HUES64 (cell line): Measurements from ENCODE around the gene RAB17.

Source experiments
- H3K27ac ChIP-seq: 2 replicates; pipeline ENCODE4 v1.7.0; 2013; ENCODE audit warnings: low read depth, low read length, inconsistent platforms
- H3K27me3 ChIP-seq: 2 replicates; pipeline ENCODE4 v1.6.1; 2013; ENCODE audit warnings: mild to moderate bottlenecking, low read length; ENCODE audit not compliant: insufficient read depth
- H3K36me3 ChIP-seq: 2 replicates; pipeline ENCODE4 v1.6.1; 2013; ENCODE audit warnings: mild to moderate bottlenecking, low read length; ENCODE audit not compliant: insufficient read depth
- H3K4me1 ChIP-seq: 2 replicates; pipeline ENCODE4 v1.6.1; 2013; ENCODE audit warnings: mild to moderate bottlenecking, low read length, moderate library complexity; ENCODE audit not compliant: insufficient read depth
- H3K4me3 ChIP-seq: 2 replicates; pipeline ENCODE4 v1.5.1; 2013; ENCODE audit warnings: mild to moderate bottlenecking, low read length, moderate library complexity
- H3K9ac ChIP-seq: 2 replicates; pipeline ENCODE4 v1.6.1; 2013; ENCODE audit warnings: mild to moderate bottlenecking, low read depth, low read length
- H3K9me3 ChIP-seq: 2 replicates; pipeline ENCODE4 v1.6.1; 2013; ENCODE audit warnings: low read depth, low read length; ENCODE audit not compliant: insufficient read depth
- WGBS: fragments of 150-250, 120-280 bp; methylation state at CpG from one replicate; pipeline ENCODE4 v1.1.7; 2013; ENCODE audit warnings: missing lambda C conversion rate; 5-methylcytosine and 5-hydroxymethylcytosine counted together

The RAB17 gene

GRCh38 chr2:237574894-237575868 lies 15.4 kb downstream of the RAB17 start:
- Histone ChIP-seq H3K9ac (no peak overlapping the region), H3K36me3 (no peaks in the 10 kb centered on the region; the same call in 1 of the 2 replicates), H3K4me3 (no peak overlapping the region), H3K27me3 (no peaks in the 10 kb centered on the region), H3K9me3 (no peaks in the 10 kb centered on the region), H3K27ac (no peak overlapping the region), H3K4me1 (0 out of 2 replicates have a peak, but pooled peaks cover 5% of the 10 kb centered on the region)
- 80% methylated on average over 25 of the region's 25 CpGs for WGBS

GRCh38 chr2:237574467-237574866 lies 16.1 kb downstream of the RAB17 start:
- Histone ChIP-seq H3K36me3 (no peaks in the 10 kb centered on the region; the same call in 1 of the 2 replicates), H3K4me1 (0 out of 2 replicates have a peak, but pooled peaks cover 5% of the 10 kb centered on the region), H3K4me3 (no peak overlapping the region), H3K9ac (no peak overlapping the region), H3K27ac (no peak overlapping the region), H3K27me3 (no peaks in the 10 kb centered on the region), H3K9me3 (no peaks in the 10 kb centered on the region)
- 95% methylated on average over 9 of the region's 9 CpGs for WGBS

GRCh38 chr2:237573721-237574415 lies 16.7 kb downstream of the RAB17 start:
- H3K27me3 ChIP-seq = no peaks in the 10 kb centered on the region
- H3K9me3 ChIP-seq = no peaks in the 10 kb centered on the region
- H3K4me1 ChIP-seq = 0 out of 2 replicates have a peak, but pooled peaks cover 5% of the 10 kb centered on the region
- WGBS = 92% methylated on average over 8 of the region's 8 CpGs
- no peak overlapping the region for H3K9ac ChIP-seq
- H3K36me3 ChIP-seq = no peaks in the 10 kb centered on the region; the same call in 1 of the 2 replicates
- H3K27ac ChIP-seq = no peak overlapping the region
- H3K4me3 ChIP-seq = no peak overlapping the region

GRCh38 chr2:237572742-237573101 lies 17.8 kb downstream of the RAB17 start:
- no peaks in the 10 kb centered on the region; the same call in 1 of the 2 replicates for H3K36me3 ChIP-seq
- 0 out of 2 replicates have a peak, but pooled peaks cover 5% of the 10 kb centered on the region for H3K4me1 ChIP-seq
- H3K9ac ChIP-seq = no peak overlapping the region
- no peak overlapping the region for H3K27ac ChIP-seq
- 94% methylated on average over 4 of the region's 4 CpGs for WGBS
- H3K9me3 ChIP-seq = no peaks in the 10 kb centered on the region
- H3K27me3 ChIP-seq = no peaks in the 10 kb centered on the region
- no peak overlapping the region for H3K4me3 ChIP-seq

- no peaks in the 10 kb centered on the region; the same call in 1 of the 2 replicates for H3K36me3 ChIP-seq
- no peak overlapping the region for H3K4me3 ChIP-seq
- 0 out of 2 replicates have a peak, but pooled peaks cover 5% of the 10 kb centered on the region for H3K4me1 ChIP-seq
- WGBS = 27% methylated on average over 24 of the region's 24 CpGs
- no peak overlapping the region for H3K27ac ChIP-seq
- no peaks in the 10 kb centered on the region for H3K27me3 ChIP-seq
- H3K9me3 ChIP-seq = no peaks in the 10 kb centered on the region
- H3K9ac ChIP-seq = no peak overlapping the region
Measured at GRCh38 chr2:237572021-237572741, 18.4 kb downstream of the RAB17 start.

GRCh38 chr2:237571551-237571950 lies 19.0 kb downstream of the RAB17 start:
- Histone ChIP-seq H3K9ac (no peak overlapping the region), H3K36me3 (no peaks in the 10 kb centered on the region), H3K27me3 (no peaks in the 10 kb centered on the region), H3K27ac (no peak overlapping the region), H3K4me1 (0 out of 2 replicates have a peak, but pooled peaks cover 5% of the 10 kb centered on the region), H3K4me3 (no peak overlapping the region), H3K9me3 (no peaks in the 10 kb centered on the region)
- WGBS = 83% methylated on average over 7 of the region's 7 CpGs

- Histone ChIP-seq H3K4me3 (no peak overlapping the region), H3K9ac (no peak overlapping the region), H3K36me3 (no peaks in the 10 kb centered on the region), H3K9me3 (no peaks in the 10 kb centered on the region), H3K4me1 (0 out of 2 replicates have a peak, but pooled peaks cover 5% of the 10 kb centered on the region), H3K27ac (no peak overlapping the region), H3K27me3 (no peaks in the 10 kb centered on the region)
- 91% methylated on average over 9 of the region's 9 CpGs for WGBS
Measured at GRCh38 chr2:237570776-237571335, 19.7 kb downstream of the RAB17 start.

GRCh38 chr2:237569896-237570295 lies 20.6 kb downstream of the RAB17 start:
- Histone ChIP-seq H3K9ac (no peak overlapping the region), H3K4me3 (no peak overlapping the region), H3K27me3 (no peaks in the 10 kb centered on the region), H3K27ac (no peak overlapping the region), H3K4me1 (0 out of 2 replicates have a peak, but pooled peaks cover 5% of the 10 kb centered on the region), H3K9me3 (no peaks in the 10 kb centered on the region), H3K36me3 (no peaks in the 10 kb centered on the region)
- 96% methylated on average over 3 of the region's 3 CpGs for WGBS

GRCh38 chr2:237569041-237569440 lies 21.5 kb downstream of the RAB17 start:
- WGBS = 92% methylated on average over 4 of the region's 5 CpGs
- 0 out of 2 replicates have a peak, but pooled peaks cover 5% of the 10 kb centered on the region for H3K4me1 ChIP-seq
- H3K27ac ChIP-seq = no peak overlapping the region
- H3K36me3 ChIP-seq = no peaks in the 10 kb centered on the region
- H3K27me3 ChIP-seq = no peaks in the 10 kb centered on the region
- no peaks in the 10 kb centered on the region for H3K9me3 ChIP-seq
- no peak overlapping the region for H3K9ac ChIP-seq
- no peak overlapping the region for H3K4me3 ChIP-seq

- no peaks in the 10 kb centered on the region for H3K27me3 ChIP-seq
- no peaks in the 10 kb centered on the region for H3K9me3 ChIP-seq
- H3K9ac ChIP-seq = no peak overlapping the region
- no peak overlapping the region for H3K4me3 ChIP-seq
- no peak overlapping the region for H3K27ac ChIP-seq
- no peaks in the 10 kb centered on the region for H3K36me3 ChIP-seq
- 87% methylated on average over 9 of the region's 9 CpGs for WGBS
- H3K4me1 ChIP-seq = 0 out of 2 replicates have a peak, but pooled peaks cover 5% of the 10 kb centered on the region
Measured at GRCh38 chr2:237568121-237568660, 22.3 kb downstream of the RAB17 start.
